ENCODE results near the gene TIAM1.

- TF ChIP-seq CTCF (IDR thresholded peaks at IDR 0.05) = no peak
- TF ChIP-seq POLR2A (IDR thresholded peaks at IDR 0.05) = no peak
Observed at GRCh38 chr21:31367801-31368200, 23.7 kb upstream of the TIAM1 start.

All from right lobe of liver (tissue), 4 donors.